C1 segment of cervical spinal cord (tissue), 14 donors: ENCODE data around the gene PRXL2C.
A peak's percentile ranks its signal among the peaks of the same experiment; 100 is the strongest.

ENCODE experiments used
- DNase-seq, 14 donors: peaks; one replicate each; lab custom pipeline; 2025; lab: John Stamatoyannopoulos, UW

The PRXL2C gene

GRCh38 chr9:96612105-96612965, 42.8 kb downstream of the PRXL2C start:
- DNase-seq = peak in 12 of 14 donors; percentile 48 to 90 (median 76)

GRCh38 chr9:96611302-96611701, 43.8 kb downstream of the PRXL2C start:
- DNase-seq = no peak

- no peak for DNase-seq
These were observed 45.4 kb downstream of the PRXL2C start for GRCh38 chr9:96609732-96610131.

- no peak for DNase-seq
These were observed 47.1 kb downstream of the PRXL2C start for GRCh38 chr9:96607971-96608370.

GRCh38 chr9:96605328-96605727, 49.8 kb downstream of the PRXL2C start:
- no peak for DNase-seq

- peak in 4 of 14 donors; percentile 6 to 64 (median 24) for DNase-seq
These were observed 51.2 kb downstream of the PRXL2C start for GRCh38 chr9:96604004-96604319.

GRCh38 chr9:96603305-96604003, 51.7 kb downstream of the PRXL2C start:
- DNase-seq = no peak

GRCh38 chr9:96599298-96599697, 55.8 kb downstream of the PRXL2C start:
- DNase-seq = no peak

- DNase-seq = no peak
These were observed 58.5 kb downstream of the PRXL2C start for GRCh38 chr9:96596601-96597111.
